Measurements from ENCODE around the gene DGKD. TPM values are rescaled to one million over a fixed set of nuclear protein-coding genes. Genes with fewer than 3 reads are reported as not detected.
A peak's percentile ranks its signal among the peaks of the same experiment; 100 is the strongest.

Gene DGKD
- total RNA-seq, 1 donor from 2014 or later, result 72.5 TPM

DNA sequence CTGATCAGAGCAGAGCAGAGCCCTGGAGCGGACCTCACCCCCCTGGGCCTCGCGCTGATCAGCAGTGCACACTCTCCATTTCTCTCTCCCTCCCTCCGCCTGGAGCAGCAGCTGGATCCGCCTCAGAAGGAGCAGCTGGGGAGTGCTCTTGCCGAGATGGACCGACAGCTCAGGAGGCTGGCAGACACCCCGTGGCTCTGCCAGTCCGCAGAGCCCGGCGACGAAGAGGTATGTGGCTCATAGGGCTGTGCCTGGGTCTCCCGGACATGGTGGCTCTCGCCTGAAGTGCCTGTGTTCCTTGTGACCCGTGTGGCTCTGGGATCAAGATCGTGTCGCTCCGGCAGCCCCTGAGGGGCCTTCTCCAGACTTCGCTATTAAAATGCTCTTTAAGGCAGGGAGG lies 109.8 kb downstream of the DGKD start:
- Mint-ChIP-seq H3K4me1 (ENCODE audit: unreplicated experiment) (no peaks in the 10 kb centered on the region), H3K27ac (peak overlapping the region; percentile 76), H3K9me3 (no peaks in the 10 kb centered on the region), H3K36me3 (peaks cover 7% of the 10 kb centered on the region), H3K27me3 (no peaks in the 10 kb centered on the region), H3K4me3 (no peak overlapping the region)
- no peak for TF ChIP-seq CTCF (conservative IDR thresholded peaks at IDR 0.05)
- DNase-seq (ENCODE audit: extremely low spot score, unreplicated experiment), result no peak

DNA sequence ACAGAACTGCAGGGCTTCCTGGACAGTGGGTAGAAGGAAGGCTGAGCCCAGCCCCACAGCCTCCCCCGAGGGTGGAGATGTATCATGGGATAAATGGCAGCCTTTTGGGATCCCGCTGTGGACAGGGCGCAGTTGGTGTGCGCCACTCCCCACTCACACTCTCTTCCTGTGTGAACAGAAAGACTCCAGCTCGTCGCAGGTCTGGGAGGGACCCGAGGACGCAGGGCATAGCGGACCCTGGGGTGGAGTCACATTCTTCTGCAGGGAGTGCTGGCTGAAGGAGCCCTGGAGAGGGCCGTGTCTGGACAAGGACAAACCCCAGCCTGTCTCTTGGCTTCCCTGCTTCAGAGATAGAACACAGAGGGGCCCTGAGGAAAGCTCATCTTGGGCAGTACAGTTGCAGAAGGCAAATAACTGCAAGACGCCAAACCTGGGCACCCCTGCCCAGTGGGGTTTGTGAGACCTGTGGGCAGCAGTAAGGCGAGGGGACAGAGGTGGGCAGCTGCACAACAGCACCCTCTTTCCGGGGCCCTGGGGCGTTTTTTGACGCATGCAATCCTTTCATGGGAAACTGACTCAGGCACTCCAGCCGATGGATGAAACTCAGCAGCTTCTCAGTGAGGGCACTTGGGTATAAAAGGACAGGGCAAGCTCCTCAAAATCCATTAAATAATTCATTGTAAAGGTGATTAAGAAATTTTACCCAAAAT lies 110.4 kb downstream of the DGKD start:
- Mint-ChIP-seq H3K27ac (peak overlapping the region; percentile 76), H3K4me3 (no peak overlapping the region), H3K4me1 (ENCODE audit: unreplicated experiment) (no peaks in the 10 kb centered on the region), H3K27me3 (no peaks in the 10 kb centered on the region), H3K9me3 (no peaks in the 10 kb centered on the region), H3K36me3 (peaks cover 10% of the 10 kb centered on the region)
- DNase-seq (ENCODE audit: extremely low spot score, unreplicated experiment), result no peak
- TF ChIP-seq CTCF (conservative IDR thresholded peaks at IDR 0.05), result no peak

DNA sequence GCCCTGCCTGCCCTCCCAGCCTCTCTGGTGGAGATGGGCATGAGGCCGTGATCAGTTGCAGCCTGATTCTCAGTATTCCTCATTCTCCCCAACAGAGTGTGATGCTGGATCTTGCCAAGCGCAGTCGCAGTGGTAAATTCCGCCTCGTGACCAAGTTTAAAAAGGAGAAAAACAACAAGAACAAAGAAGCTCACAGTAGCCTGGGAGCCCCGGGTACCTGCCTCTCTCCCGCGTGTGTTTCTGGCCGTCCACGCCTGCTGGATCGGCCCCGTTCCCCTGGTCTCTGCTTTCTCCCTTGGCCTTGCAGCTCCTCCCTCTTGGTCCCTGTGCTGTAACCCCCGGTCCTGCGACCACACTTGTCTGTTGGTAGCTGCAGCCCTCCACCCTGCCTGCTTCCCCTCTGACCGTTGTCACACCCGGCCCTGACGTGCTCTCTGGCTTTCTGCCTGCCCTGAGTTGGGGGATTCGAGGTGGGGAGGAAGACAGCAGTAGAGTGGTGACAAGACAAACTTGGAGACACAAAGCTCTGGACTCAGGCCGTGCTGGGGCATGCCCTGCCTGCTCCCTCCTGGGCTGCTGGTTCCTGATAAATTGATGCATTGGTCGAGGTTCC lies 112.8 kb downstream of the DGKD start:
- DNase-seq (ENCODE audit: extremely low spot score, unreplicated experiment), result no peak
- TF ChIP-seq CTCF (conservative IDR thresholded peaks at IDR 0.05), result no peak
- Mint-ChIP-seq H3K4me3 (no peak overlapping the region), H3K9me3 (no peaks in the 10 kb centered on the region), H3K36me3 (peaks cover 12% of the 10 kb centered on the region), H3K4me1 (ENCODE audit: unreplicated experiment) (no peaks in the 10 kb centered on the region), H3K27ac (no peak overlapping the region), H3K27me3 (no peaks in the 10 kb centered on the region)

DNA sequence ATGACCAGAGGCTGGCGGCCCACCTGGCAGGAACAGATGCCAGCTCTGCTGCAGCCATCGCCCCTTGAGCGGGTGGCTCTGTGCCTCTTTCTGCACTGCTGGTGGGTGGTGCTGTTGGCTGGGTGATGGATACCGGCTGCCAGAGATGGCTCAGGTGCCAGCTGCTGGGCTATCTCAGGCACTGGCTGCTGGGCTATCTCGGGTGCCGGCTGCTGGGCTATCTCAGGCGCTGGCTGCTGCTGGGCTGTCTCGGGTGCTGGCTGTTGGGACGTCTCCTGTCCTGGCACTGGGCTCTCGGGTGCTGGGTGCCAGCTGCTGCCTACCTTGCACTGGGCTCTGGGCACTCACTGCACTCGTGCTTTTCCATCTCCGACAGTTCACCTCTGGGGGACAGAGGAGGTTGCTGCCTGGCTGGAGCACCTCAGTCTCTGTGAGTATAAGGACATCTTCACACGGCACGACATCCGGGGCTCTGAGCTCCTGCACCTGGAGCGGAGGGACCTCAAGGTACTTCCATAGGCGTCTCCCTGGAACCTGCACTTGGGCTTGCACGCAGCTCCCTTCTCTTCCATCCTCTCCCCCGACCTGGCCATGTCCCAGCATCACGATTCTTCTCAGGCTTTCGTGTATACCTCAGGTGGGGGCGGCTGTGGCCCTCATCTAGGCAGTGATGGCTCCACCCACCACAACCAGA lies 113.9 kb downstream of the DGKD start:
- no peak for DNase-seq (ENCODE audit: extremely low spot score, unreplicated experiment)
- no peaks in the 10 kb centered on the region for H3K9me3 Mint-ChIP-seq
- TF ChIP-seq CTCF (conservative IDR thresholded peaks at IDR 0.05), result no peak
- H3K4me1 Mint-ChIP-seq (ENCODE audit: unreplicated experiment), result no peaks in the 10 kb centered on the region
- H3K4me3 Mint-ChIP-seq, result no peak overlapping the region
- H3K27ac Mint-ChIP-seq, result no peak overlapping the region
- peaks cover 21% of the 10 kb centered on the region for H3K36me3 Mint-ChIP-seq
- H3K27me3 Mint-ChIP-seq, result no peaks in the 10 kb centered on the region

GRCh38 chr2:233468741-233469110 lies 114.4 kb downstream of the DGKD start:
- Mint-ChIP-seq H3K27me3 (no peaks in the 10 kb centered on the region), H3K36me3 (peaks cover 22% of the 10 kb centered on the region), H3K27ac (no peak overlapping the region), H3K9me3 (no peaks in the 10 kb centered on the region), H3K4me1 (ENCODE audit: unreplicated experiment) (no peaks in the 10 kb centered on the region), H3K4me3 (no peak overlapping the region)
- no peak for DNase-seq (ENCODE audit: extremely low spot score, unreplicated experiment)
- no peak for TF ChIP-seq CTCF (conservative IDR thresholded peaks at IDR 0.05)
